Mesenchymal stem cell (in vitro differentiated cells and primary cell): ENCODE data around the gene PDAP1.
"Not testable (repeated sequence)": the region's sequence is repeated elsewhere in the genome, so short reads cannot be mapped to it uniquely, and the experiment has no call there.

ENCODE experiments used
- DNase-seq: peaks from one replicate; pipeline ENCODE4 v3.0.0-alpha.2; 2013
- H2AFZ ChIP-seq: one replicate; pipeline ENCODE4 v1.6.1; 2013; ENCODE audit warnings: low read depth, mild to moderate bottlenecking, control low read depth, inconsistent platforms, low read length, moderate library complexity
- H2AK5ac ChIP-seq: 2 replicates; pipeline ENCODE4 v1.6.1; 2013; ENCODE audit warnings: low read length, moderate library complexity, mild to moderate bottlenecking, inconsistent platforms; ENCODE audit not compliant: severe bottlenecking
- H2BK120ac ChIP-seq: one replicate; pipeline ENCODE4 v1.6.1; 2013; ENCODE audit warnings: low read depth, mild to moderate bottlenecking, inconsistent platforms, low read length, moderate library complexity
- H2BK12ac ChIP-seq, 2 experiments: one replicate each; pipeline ENCODE4 v1.6.1; 2013; ENCODE audit warnings: inconsistent platforms in 2 of 2, low read length in 2 of 2, mild to moderate bottlenecking in 2 of 2, moderate library complexity in 2 of 2, control low read depth in 1 of 2
- H2BK15ac ChIP-seq: one replicate; pipeline ENCODE4 v1.6.1; 2013; ENCODE audit warnings: mild to moderate bottlenecking, low read depth, inconsistent platforms; ENCODE audit not compliant: poor library complexity, severe bottlenecking
- H2BK5ac ChIP-seq: 2 replicates; pipeline ENCODE4 v1.6.1; 2013; ENCODE audit warnings: low read depth, mild to moderate bottlenecking, low read length, control low read depth, inconsistent platforms; ENCODE audit not compliant: poor library complexity, severe bottlenecking
- H3K14ac ChIP-seq, 2 experiments: one replicate each; pipeline ENCODE4 v1.6.1; 2013; ENCODE audit warnings: inconsistent platforms in 2 of 2, low read length in 2 of 2, control low read depth in 1 of 2, mild to moderate bottlenecking in 1 of 2, moderate library complexity in 1 of 2
- H3K18ac ChIP-seq, 2 experiments: one replicate each; pipeline ENCODE4 v1.6.1; 2013; ENCODE audit warnings: inconsistent platforms in 2 of 2, low read length in 2 of 2, control low read depth in 1 of 2, low read depth in 1 of 2, mild to moderate bottlenecking in 1 of 2
- H3K23ac ChIP-seq, 2 experiments: one replicate each; pipeline ENCODE4 v1.6.1; 2013; ENCODE audit warnings: inconsistent platforms in 2 of 2, low read length in 2 of 2, mild to moderate bottlenecking in 2 of 2, moderate library complexity in 2 of 2, control low read depth in 1 of 2
- H3K27ac ChIP-seq: 2 replicates; pipeline ENCODE4 v1.5.1; 2013; ENCODE audit warnings: mild to moderate bottlenecking, moderate library complexity, low read length, control low read depth, inconsistent platforms; ENCODE audit not compliant: poor library complexity, severe bottlenecking
- H3K27me3 ChIP-seq, 2 experiments: 2 replicates each; pipeline versions ENCODE4 v1.6.1 to v1.7.0; 2013; ENCODE audit warnings: low read length in 2 of 2, mild to moderate bottlenecking in 2 of 2, moderate library complexity in 2 of 2, control low read depth in 1 of 2, inconsistent platforms in 1 of 2; ENCODE audit not compliant: control insufficient read depth in 1 of 2, insufficient read depth in 1 of 2
- H3K36me3 ChIP-seq, 2 experiments: 2 replicates each; pipeline versions ENCODE4 v1.6.1 to v1.7.0; 2013; ENCODE audit warnings: low read length in 2 of 2, control low read depth in 1 of 2, inconsistent platforms in 1 of 2, low read depth in 1 of 2, mild to moderate bottlenecking in 1 of 2; ENCODE audit not compliant: insufficient read depth in 2 of 2, control insufficient read depth in 1 of 2
- H3K4ac ChIP-seq, 2 experiments: one replicate each; pipeline ENCODE4 v1.6.1; 2013; ENCODE audit warnings: inconsistent platforms in 2 of 2, low read length in 2 of 2, mild to moderate bottlenecking in 2 of 2, moderate library complexity in 2 of 2, control low read depth in 1 of 2, low read depth in 1 of 2
- H3K4me1 ChIP-seq: 2 replicates; pipeline ENCODE4 v1.6.1; 2013; ENCODE audit warnings: low read depth, low read length, control low read depth; ENCODE audit not compliant: control insufficient read depth, insufficient read depth
- H3K4me2 ChIP-seq: 2 replicates; pipeline ENCODE4 v1.6.1; 2013; ENCODE audit warnings: low read length, mild to moderate bottlenecking, inconsistent platforms; ENCODE audit not compliant: poor library complexity, severe bottlenecking
- H3K4me3 ChIP-seq, 2 experiments: 2 replicates each; pipeline versions ENCODE4 v1.5.1 to v1.7.0; 2013; ENCODE audit warnings: low read length in 2 of 2, mild to moderate bottlenecking in 2 of 2, control low read depth in 1 of 2, low read depth in 1 of 2; ENCODE audit not compliant: insufficient read depth in 1 of 2
- H3K79me1 ChIP-seq: replicated peaks from 2 replicates; pipeline ENCODE4 v1.6.1; 2013; ENCODE audit warnings: mild to moderate bottlenecking, control low read depth, low read length, inconsistent platforms; ENCODE audit not compliant: poor library complexity, severe bottlenecking
- H3K9ac ChIP-seq: 2 replicates; pipeline ENCODE4 v1.7.0; 2013; ENCODE audit warnings: mild to moderate bottlenecking, low read length, moderate library complexity
- H3K9me3 ChIP-seq: 2 replicates; pipeline ENCODE4 v1.7.0; 2013; ENCODE audit warnings: mild to moderate bottlenecking, low read length; ENCODE audit not compliant: control insufficient read depth
- H4K8ac ChIP-seq: one replicate; pipeline ENCODE4 v1.6.1; 2013; ENCODE audit warnings: inconsistent platforms, mild to moderate bottlenecking, low read length, moderate library complexity
- H4K91ac ChIP-seq: one replicate; pipeline ENCODE4 v1.6.1; 2013; ENCODE audit warnings: mild to moderate bottlenecking, low read length, inconsistent platforms
- WGBS: methylation state at CpG from one replicate; pipeline ENCODE4 v1.1.7; 2013; ENCODE audit warnings: mixed read lengths; 5-methylcytosine and 5-hydroxymethylcytosine counted together

The PDAP1 gene

DNA sequence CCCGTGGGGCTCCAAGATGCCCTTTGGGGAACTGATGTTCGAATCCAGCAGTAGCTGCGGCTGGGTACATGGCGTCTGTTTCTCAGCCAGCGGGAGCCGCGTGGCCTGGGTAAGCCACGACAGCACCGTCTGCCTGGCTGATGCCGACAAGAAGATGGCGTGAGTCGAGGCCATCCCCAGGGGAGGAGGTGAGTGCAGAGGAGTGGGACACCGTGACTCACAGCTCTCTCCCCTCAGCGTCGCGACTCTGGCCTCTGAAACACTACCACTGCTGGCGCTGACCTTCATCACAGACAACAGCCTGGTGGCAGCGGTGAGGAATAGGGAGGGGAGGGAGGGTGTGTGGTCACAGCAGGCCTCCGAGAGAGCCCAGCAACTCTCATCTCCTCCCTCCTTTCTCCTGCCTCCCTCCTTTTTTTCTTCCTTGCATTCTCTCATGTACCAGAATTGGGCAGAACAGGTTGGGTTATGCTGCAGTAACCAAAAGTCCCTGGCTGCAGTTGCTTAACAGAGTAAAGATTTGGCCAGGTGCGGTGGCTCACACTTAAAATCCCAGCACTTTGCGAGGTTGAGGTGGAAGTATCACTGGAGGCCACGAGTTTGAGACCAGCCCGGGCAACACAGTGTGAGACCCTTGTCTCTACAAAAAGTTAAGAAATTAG is 17.3 kb downstream of the PDAP1 start:
- H2BK15ac ChIP-seq: no peak overlapping the region
- H3K4ac ChIP-seq: no peak overlapping the region
- no peak overlapping the region for H4K91ac ChIP-seq
- H2BK5ac ChIP-seq: no peak overlapping the region
- H3K27me3 ChIP-seq: no peaks in the 10 kb centered on the region
- no peaks in the 10 kb centered on the region for H3K9me3 ChIP-seq
- H4K8ac ChIP-seq: no peak overlapping the region
- no peak overlapping the region for H3K27ac ChIP-seq
- no peak overlapping the region for H3K14ac ChIP-seq
- no peak overlapping the region for H2AK5ac ChIP-seq
- no peak overlapping the region for H3K18ac ChIP-seq
- H2BK12ac ChIP-seq: no peak overlapping the region
- no peak overlapping the region for H3K9ac ChIP-seq
- H3K23ac ChIP-seq: no peak overlapping the region
- peaks cover 87% of the 10 kb centered on the region in 2 experiments for H3K36me3 ChIP-seq
- 95% methylated on average over 15 of the region's 23 CpGs for WGBS
- no peak overlapping the region for H2BK120ac ChIP-seq
- peaks cover 27% of the 10 kb centered on the region for H3K79me1 ChIP-seq
- no peak overlapping the region for H3K4me2 ChIP-seq
- peaks cover 21% of the 10 kb centered on the region for H3K4me1 ChIP-seq
- no peak overlapping the region for H2AFZ ChIP-seq
- no peak for DNase-seq
- H3K4me3 ChIP-seq: peak overlapping the region in 1 of 2 experiments; percentile 5

DNA sequence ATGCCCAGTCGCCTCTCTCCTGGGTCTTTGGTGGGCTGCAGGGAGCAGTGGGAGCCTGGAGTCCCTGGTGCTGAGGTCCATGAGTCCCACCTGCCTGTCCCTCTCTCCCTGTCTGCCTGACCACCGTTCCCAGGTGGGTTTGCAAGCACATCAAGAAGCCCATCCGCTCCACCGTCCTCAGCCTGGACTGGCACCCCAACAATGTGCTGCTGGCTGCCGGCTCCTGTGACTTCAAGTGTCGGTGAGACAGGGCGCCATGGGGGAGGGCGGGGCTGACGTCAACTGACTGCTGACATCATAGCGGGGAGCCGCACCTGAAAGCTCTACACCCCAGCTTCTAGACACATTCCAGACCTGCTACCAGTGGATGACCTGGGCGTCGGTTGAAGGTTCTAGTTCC is 18.6 kb downstream of the PDAP1 start:
- no peaks in the 10 kb centered on the region for H3K9me3 ChIP-seq
- H3K9ac ChIP-seq: no peak overlapping the region
- H3K23ac ChIP-seq: no peak overlapping the region
- H3K36me3 ChIP-seq: peaks cover 80% of the 10 kb centered on the region in 2 experiments
- H3K14ac ChIP-seq: no peak overlapping the region
- H2BK120ac ChIP-seq: no peak overlapping the region
- H2BK5ac ChIP-seq: no peak overlapping the region
- no peak for DNase-seq
- H3K18ac ChIP-seq: no peak overlapping the region
- H3K4me1 ChIP-seq: peaks cover 21% of the 10 kb centered on the region
- no peak overlapping the region for H4K91ac ChIP-seq
- H2BK12ac ChIP-seq: no peak overlapping the region
- no peak overlapping the region for H4K8ac ChIP-seq
- H2AFZ ChIP-seq: no peak overlapping the region
- no peaks in the 10 kb centered on the region for H3K27me3 ChIP-seq
- no peak overlapping the region for H3K27ac ChIP-seq
- peak overlapping the region in 1 of 2 experiments; percentile 15 for H3K4me3 ChIP-seq
- H2BK15ac ChIP-seq: no peak overlapping the region
- peaks cover 30% of the 10 kb centered on the region for H3K79me1 ChIP-seq
- H3K4ac ChIP-seq: no peak overlapping the region
- WGBS: 95% methylated on average over 13 of the region's 13 CpGs
- no peak overlapping the region for H3K4me2 ChIP-seq
- H2AK5ac ChIP-seq: no peak overlapping the region

DNA sequence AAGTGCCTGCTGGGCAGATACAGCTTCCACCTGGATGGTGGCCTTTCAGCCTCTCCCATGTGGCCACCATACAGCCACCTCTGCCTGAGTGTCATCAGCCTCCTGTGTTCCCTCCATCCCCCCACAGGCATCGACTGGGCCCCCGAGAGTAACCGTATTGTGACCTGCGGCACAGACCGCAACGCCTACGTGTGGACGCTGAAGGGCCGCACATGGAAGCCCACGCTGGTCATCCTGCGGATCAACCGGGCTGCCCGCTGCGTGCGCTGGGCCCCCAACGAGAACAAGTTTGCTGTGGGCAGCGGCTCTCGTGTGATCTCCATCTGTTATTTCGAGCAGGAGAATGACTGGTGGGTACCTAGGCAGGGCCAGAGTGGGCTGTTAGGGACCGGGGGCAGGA is 20.5 kb downstream of the PDAP1 start:
- H3K4me1 ChIP-seq: peaks cover 17% of the 10 kb centered on the region
- peaks cover 34% of the 10 kb centered on the region for H3K79me1 ChIP-seq
- WGBS: 98% methylated on average over 20 of the region's 20 CpGs
- no peak overlapping the region for H3K4ac ChIP-seq
- no peak overlapping the region for H3K9ac ChIP-seq
- H2AFZ ChIP-seq: no peak overlapping the region
- no peak overlapping the region for H3K27ac ChIP-seq
- no peak overlapping the region for H2BK5ac ChIP-seq
- no peak for DNase-seq
- no peak overlapping the region for H4K8ac ChIP-seq
- H3K23ac ChIP-seq: no peak overlapping the region
- no peak overlapping the region for H2BK12ac ChIP-seq
- H4K91ac ChIP-seq: no peak overlapping the region
- H3K14ac ChIP-seq: no peak overlapping the region
- H2BK120ac ChIP-seq: no peak overlapping the region
- no peak overlapping the region for H2BK15ac ChIP-seq
- no peak overlapping the region for H2AK5ac ChIP-seq
- no peak overlapping the region for H3K4me2 ChIP-seq
- no peak overlapping the region for H3K4me3 ChIP-seq
- no peak overlapping the region for H3K18ac ChIP-seq
- H3K9me3 ChIP-seq: no peaks in the 10 kb centered on the region
- H3K27me3 ChIP-seq: no peaks in the 10 kb centered on the region
- H3K36me3 ChIP-seq: peaks cover 80 to 81% of the 10 kb centered on the region in 2 experiments

DNA sequence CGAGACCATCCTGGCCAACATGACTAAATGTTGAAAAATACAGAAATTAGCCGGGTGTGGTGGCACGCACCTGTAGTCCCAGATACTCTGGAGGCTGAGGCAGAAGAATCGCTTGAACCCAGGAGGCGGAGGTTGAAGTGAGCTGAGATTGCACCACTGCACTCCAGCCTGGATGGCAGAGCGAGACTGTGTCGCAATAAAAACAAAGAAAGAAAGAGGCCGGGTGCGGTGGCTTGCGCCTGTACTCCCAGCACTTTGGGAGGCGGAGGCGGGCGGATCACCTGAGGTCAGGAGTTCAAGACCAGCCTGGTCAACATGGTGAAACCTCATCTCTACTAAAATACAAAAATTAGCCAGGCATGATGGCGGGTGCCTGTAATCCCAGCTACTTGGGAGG is 21.2 kb downstream of the PDAP1 start:
- not testable (repeated sequence) for H3K27me3 ChIP-seq, H4K91ac ChIP-seq, H3K9me3 ChIP-seq, H4K8ac ChIP-seq, H2AFZ ChIP-seq, H3K27ac ChIP-seq, H3K4me2 ChIP-seq, H3K9ac ChIP-seq, H3K4ac ChIP-seq, H2BK5ac ChIP-seq, H2BK12ac ChIP-seq, DNase-seq, H3K4me3 ChIP-seq, H2BK120ac ChIP-seq, H3K14ac ChIP-seq, H3K18ac ChIP-seq, H3K23ac ChIP-seq, H2AK5ac ChIP-seq, H2BK15ac ChIP-seq
- peaks cover 33% of the 10 kb centered on the region for H3K79me1 ChIP-seq
- WGBS: 94% methylated on average over 13 of the region's 14 CpGs
- H3K4me1 ChIP-seq: peaks cover 10% of the 10 kb centered on the region
- peaks cover 76 to 78% of the 10 kb centered on the region in 2 experiments for H3K36me3 ChIP-seq
